ENCODE data around the gene TMEM92.

DNA sequence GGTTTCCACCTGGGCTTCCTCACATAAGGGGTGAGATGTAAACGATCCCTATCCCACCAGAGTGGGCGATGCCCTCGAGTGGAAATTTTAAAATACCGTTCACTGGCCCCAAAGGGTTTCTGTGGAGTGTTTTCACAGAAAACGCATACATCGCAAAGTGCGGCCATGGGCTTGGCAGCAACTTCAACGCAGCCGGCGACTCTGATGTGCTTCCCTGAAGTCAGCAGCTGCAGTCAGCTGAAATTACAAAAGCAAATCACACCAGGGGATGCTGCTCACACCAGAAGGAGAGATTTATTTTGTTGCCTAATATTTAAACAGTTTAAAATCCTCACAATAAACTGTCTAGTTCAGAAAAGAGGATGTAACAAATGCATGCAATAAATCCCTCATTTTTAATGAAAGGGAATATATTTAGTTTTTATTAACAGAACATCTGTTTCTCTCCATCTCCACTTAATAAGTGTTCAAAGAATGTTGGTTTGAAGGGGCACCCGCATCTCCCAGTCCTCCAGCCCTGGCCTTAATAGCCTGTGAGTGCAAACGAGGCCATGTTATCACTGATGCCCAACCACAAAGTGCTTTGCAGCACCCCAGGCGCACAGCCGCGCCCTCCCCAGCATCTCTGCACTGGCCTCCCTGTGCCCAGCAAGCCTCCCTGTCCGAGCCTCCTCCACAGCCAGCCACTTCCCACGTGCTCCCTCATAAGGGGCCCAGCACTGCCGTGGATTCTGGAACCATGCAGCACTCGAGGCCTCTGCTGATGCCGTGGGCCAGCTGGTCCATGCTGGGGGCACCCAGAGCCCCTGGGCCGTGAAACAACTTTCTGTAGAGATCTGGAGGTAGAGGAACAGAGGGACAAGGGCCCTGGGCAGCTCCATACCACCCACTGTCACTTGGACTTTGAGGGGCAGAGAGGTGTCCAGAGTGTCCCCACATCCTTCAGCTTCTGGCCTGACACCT is 54.4 kb downstream of the TMEM92 start:
- TF ChIP-seq, protein P1, sequence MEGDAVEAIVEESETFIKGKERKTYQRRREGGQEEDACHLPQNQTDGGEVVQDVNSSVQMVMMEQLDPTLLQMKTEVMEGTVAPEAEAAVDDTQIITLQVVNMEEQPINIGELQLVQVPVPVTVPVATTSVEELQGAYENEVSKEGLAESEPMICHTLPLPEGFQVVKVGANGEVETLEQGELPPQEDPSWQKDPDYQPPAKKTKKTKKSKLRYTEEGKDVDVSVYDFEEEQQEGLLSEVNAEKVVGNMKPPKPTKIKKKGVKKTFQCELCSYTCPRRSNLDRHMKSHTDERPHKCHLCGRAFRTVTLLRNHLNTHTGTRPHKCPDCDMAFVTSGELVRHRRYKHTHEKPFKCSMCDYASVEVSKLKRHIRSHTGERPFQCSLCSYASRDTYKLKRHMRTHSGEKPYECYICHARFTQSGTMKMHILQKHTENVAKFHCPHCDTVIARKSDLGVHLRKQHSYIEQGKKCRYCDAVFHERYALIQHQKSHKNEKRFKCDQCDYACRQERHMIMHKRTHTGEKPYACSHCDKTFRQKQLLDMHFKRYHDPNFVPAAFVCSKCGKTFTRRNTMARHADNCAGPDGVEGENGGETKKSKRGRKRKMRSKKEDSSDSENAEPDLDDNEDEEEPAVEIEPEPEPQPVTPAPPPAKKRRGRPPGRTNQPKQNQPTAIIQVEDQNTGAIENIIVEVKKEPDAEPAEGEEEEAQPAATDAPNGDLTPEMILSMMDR (IDR thresholded peaks at IDR 0.05), result no peak
- TF ChIP-seq EP300 (IDR thresholded peaks at IDR 0.05), result no peak
- no peak for TF ChIP-seq POLR2AphosphoS5 (IDR thresholded peaks at IDR 0.05)
- no peak for TF ChIP-seq POLR2A (IDR thresholded peaks at IDR 0.05)
